PC-3 (cell line): Measurements from ENCODE around the gene TRMT10C. TPM values are rescaled to one million over a fixed set of nuclear protein-coding genes. Genes with fewer than 3 reads are reported as not detected.

ENCODE experiments used
- ATAC-seq: fragments of 200-7000 bp; cut with Tn5 transposase; 2 replicates; pipeline ENCODE4 v1.9.1; 2020; ENCODE audit warnings: mild to moderate bottlenecking, moderate library complexity
- BruUV-seq: library from RNA; stranded (reverse); fragments of 400-500 nt; replicated peaks from 2 replicates; lab custom pipeline; 2021; lab: Mats Ljungman, UMichigan
- CTCF ChIA-PET: fragments of 300-600 bp; sonication (Branson Sonifier 250); formaldehyde crosslinking; loops from one replicate; lab custom pipeline; 2022; ENCODE audit warnings: antibody characterized with exemption; lab: Charles Lee
- POLR2A ChIA-PET: fragments of 300-600 bp; sonication (Branson Sonifier 250); formaldehyde crosslinking; loops from one replicate; lab custom pipeline; 2022; ENCODE audit warnings: antibody characterized with exemption; ENCODE audit not compliant: unreplicated experiment; lab: Charles Lee
- DNase-seq: peaks from one replicate; pipeline ENCODE4 v3.0.0-alpha.2; 2015
- H2AFZ ChIP-seq: fragments of 300-600 bp; sonication (generic); 2 replicates; pipeline ENCODE4 v1.6.0; 2016; ENCODE audit warnings: antibody characterized with exemption, low read length
- H3F3A ChIP-seq: fragments of 300-600 bp; sonication (generic); one replicate; pipeline ENCODE4 v1.6.0; 2017; ENCODE audit warnings: antibody characterized with exemption, low read length, control low read depth, mild to moderate bottlenecking; ENCODE audit not compliant: unreplicated experiment
- H3K27ac ChIP-seq: fragments of 300-600 bp; sonication (generic); 2 replicates; pipeline ENCODE4 v1.5.1; 2016; ENCODE audit warnings: mild to moderate bottlenecking, low read length
- H3K27me3 ChIP-seq: fragments of 300-600 bp; sonication (generic); 2 replicates; pipeline ENCODE4 v1.6.1; 2016; ENCODE audit warnings: low read length, mixed read lengths
- H3K36me3 ChIP-seq: fragments of 300-600 bp; sonication (generic); 2 replicates; pipeline ENCODE4 v1.6.1; 2016; ENCODE audit warnings: low read depth, mixed run types, low read length, mixed read lengths
- H3K4me1 ChIP-seq: fragments of 300-600 bp; sonication (generic); 2 replicates; pipeline ENCODE4 v1.5.1; 2016; ENCODE audit warnings: low read length; ENCODE audit not compliant: insufficient read depth
- H3K4me2 ChIP-seq: fragments of 300-600 bp; sonication (generic); 2 replicates; pipeline ENCODE4 v1.6.0; 2016; ENCODE audit warnings: low read length
- H3K4me3 ChIP-seq: fragments of 300-600 bp; sonication (generic); 2 replicates; pipeline ENCODE4 v1.5.1; 2016; ENCODE audit warnings: mild to moderate bottlenecking, low read length, mixed read lengths
- H3K79me2 ChIP-seq: fragments of 300-600 bp; sonication (generic); 2 replicates; pipeline ENCODE4 v1.6.1; 2017; ENCODE audit warnings: low read length, mixed read lengths
- H3K9ac ChIP-seq: fragments of 300-600 bp; sonication (generic); 2 replicates; pipeline ENCODE4 v1.6.0; 2016; ENCODE audit warnings: mild to moderate bottlenecking, low read length
- H3K9me2 ChIP-seq: fragments of 300-600 bp; sonication (generic); replicated peaks from 2 replicates; pipeline ENCODE4 v1.6.1; 2016; ENCODE audit warnings: mixed run types, low read length, mixed read lengths
- H3K9me3 ChIP-seq: fragments of 300-600 bp; sonication (generic); 2 replicates; pipeline ENCODE4 v1.6.1; 2016; ENCODE audit warnings: low read length, mixed read lengths
- H4K20me1 ChIP-seq: fragments of 300-600 bp; sonication (generic); 2 replicates; pipeline ENCODE4 v1.6.1; 2016; ENCODE audit warnings: low read length, mixed read lengths
- EZH2 ChIP-seq: fragments of 300-600 bp; sonication (generic); IDR thresholded peaks from one replicate; pipeline ENCODE4 v1.6.1; 2017; ENCODE audit warnings: antibody characterized with exemption, mild to moderate bottlenecking, low read length; ENCODE audit not compliant: unreplicated experiment
- EZH2phosphoT487 ChIP-seq: fragments of 300-600 bp; sonication (generic); IDR thresholded peaks from 2 replicates; pipeline ENCODE4 v1.6.1; 2018; ENCODE audit warnings: mild to moderate bottlenecking, antibody characterized with exemption, low read length, borderline replicate concordance
- intact Hi-C: fragments of 100-400 bp; cut with micrococcal nuclease; formaldehyde crosslinking; loops from 2 replicates; pipeline ENCODE4 v1.9.0; 2023
- total RNA-seq: library from RNA; depleted of rRNA; stranded (reverse); fragments of >200 nt; gene quantifications from 2 replicates; pipeline ENCODE4 v1.2.3, GENCODE V29; 2014
- TF ChIP-seq, protein P1 (sequence below): fragments of 300-600 bp; sonication (generic); conservative IDR thresholded peaks from 2 replicates; pipeline ENCODE4 v1.5.1; 2017; ENCODE audit warnings: antibody characterized with exemption, low read depth, mild to moderate bottlenecking, low read length

Gene TRMT10C
- total RNA-seq, 1 experiment from 2014 or later, result 35.2 TPM

DNA sequence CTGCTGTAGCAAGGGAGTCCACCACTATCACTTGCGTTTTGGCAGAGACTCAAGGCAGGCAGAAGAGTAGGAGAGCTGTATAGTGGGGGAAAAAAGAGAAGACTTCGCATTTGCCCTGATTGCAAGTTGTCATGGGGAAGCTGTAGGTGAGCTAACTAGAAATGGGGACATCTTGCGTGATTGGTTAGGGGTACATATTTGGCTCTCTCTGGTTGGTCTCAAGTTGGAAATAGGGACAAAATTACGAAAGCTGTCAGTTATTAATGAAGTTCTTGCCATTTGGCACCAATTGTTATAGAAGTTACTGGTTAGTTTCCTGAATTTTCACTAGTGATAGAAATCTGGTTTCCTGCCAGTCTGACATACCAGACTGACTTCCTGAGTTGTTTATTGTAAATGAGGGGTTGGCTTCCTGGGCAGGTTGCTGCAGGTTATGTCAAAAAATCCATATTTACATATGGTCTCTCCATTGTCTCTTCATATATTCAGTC is 40.4 kb upstream of the TRMT10C start:
- ATAC-seq, result no peak
- H3K27ac ChIP-seq, result no peak overlapping the region
- no peaks in the 10 kb centered on the region for H4K20me1 ChIP-seq
- POLR2A ChIA-PET, result no interaction called here
- no peak for DNase-seq
- H3F3A ChIP-seq, result no peaks in the 10 kb centered on the region
- no peaks in the 10 kb centered on the region for H3K9me3 ChIP-seq
- no peaks in the 10 kb centered on the region for H3K9me2 ChIP-seq
- H3K4me3 ChIP-seq, result no peak overlapping the region
- H3K27me3 ChIP-seq, result no peaks in the 10 kb centered on the region
- H3K36me3 ChIP-seq, result no peaks in the 10 kb centered on the region
- no peaks in the 10 kb centered on the region for H3K79me2 ChIP-seq
- intact Hi-C loops, result no loop called here
- TF ChIP-seq EZH2, result no peak
- no peak for TF ChIP-seq EZH2phosphoT487
- TF ChIP-seq, protein P1, sequence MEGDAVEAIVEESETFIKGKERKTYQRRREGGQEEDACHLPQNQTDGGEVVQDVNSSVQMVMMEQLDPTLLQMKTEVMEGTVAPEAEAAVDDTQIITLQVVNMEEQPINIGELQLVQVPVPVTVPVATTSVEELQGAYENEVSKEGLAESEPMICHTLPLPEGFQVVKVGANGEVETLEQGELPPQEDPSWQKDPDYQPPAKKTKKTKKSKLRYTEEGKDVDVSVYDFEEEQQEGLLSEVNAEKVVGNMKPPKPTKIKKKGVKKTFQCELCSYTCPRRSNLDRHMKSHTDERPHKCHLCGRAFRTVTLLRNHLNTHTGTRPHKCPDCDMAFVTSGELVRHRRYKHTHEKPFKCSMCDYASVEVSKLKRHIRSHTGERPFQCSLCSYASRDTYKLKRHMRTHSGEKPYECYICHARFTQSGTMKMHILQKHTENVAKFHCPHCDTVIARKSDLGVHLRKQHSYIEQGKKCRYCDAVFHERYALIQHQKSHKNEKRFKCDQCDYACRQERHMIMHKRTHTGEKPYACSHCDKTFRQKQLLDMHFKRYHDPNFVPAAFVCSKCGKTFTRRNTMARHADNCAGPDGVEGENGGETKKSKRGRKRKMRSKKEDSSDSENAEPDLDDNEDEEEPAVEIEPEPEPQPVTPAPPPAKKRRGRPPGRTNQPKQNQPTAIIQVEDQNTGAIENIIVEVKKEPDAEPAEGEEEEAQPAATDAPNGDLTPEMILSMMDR, result no peak
- no peak overlapping the region for H2AFZ ChIP-seq
- H3K4me2 ChIP-seq, result no peak overlapping the region
- CTCF ChIA-PET, result no interaction called here
- H3K9ac ChIP-seq, result no peak overlapping the region
- peaks cover 16% of the 10 kb centered on the region for H3K4me1 ChIP-seq
- no TSS peak for BruUV-seq

DNA sequence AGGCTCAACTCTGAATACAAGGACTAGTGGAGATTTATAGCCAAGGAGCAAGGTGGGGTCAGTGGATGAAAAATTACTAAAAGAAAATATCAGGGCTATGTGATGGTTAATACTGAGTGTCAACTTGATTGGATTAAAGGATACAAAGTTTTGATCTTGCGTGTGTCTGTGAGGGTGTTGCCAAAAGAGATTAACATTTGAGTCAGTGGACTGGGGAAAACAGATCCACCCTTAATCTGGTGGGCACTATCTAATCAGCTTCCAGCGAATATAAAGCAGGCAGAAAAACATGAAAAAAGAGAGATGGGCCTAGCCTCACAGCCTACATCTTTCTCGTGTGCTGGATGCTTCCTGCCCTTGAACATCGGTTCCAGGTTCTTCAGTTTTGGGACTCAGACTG is 34.2 kb upstream of the TRMT10C start:
- DNase-seq (no peak), ATAC-seq (no peak)
- Histone ChIP-seq H3K9ac (no peak overlapping the region), H3K27me3 (no peaks in the 10 kb centered on the region), H3K27ac (no peak overlapping the region), H3K36me3 (no peaks in the 10 kb centered on the region), H3K4me2 (no peak overlapping the region), H2AFZ (no peak overlapping the region), H3K9me3 (0 out of 2 replicates have a peak, but pooled peaks cover 3% of the 10 kb centered on the region), H4K20me1 (no peaks in the 10 kb centered on the region), H3K79me2 (no peaks in the 10 kb centered on the region), H3F3A (no peaks in the 10 kb centered on the region), H3K4me3 (no peak overlapping the region), H3K9me2 (no peaks in the 10 kb centered on the region), H3K4me1 (no peaks in the 10 kb centered on the region)
- CTCF ChIA-PET, result no interaction called here
- intact Hi-C loops, result no loop called here
- no peak for TF ChIP-seq EZH2phosphoT487
- TF ChIP-seq, protein P1, result no peak
- TF ChIP-seq EZH2, result no peak
- POLR2A ChIA-PET, result no interaction called here
- no TSS peak for BruUV-seq

DNA sequence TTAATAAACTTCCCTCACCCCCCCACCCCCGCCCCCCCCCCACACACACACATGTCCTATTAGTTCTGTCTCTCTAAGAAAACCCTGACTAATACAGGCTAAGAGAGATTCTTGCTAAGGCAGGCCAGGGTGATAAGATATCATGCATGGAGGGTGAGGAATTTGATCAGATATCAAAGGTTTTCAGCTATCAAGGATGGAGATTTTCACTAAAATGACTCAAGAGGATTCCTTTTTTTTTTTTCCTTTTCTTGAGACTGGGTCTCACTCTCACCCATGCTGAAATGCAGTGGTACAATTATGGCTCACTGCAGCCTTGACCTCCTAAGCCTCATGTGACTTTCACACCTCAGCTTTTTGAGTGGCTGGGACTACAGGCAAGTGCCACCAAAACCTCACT is 33.8 kb upstream of the TRMT10C start:
- no TSS peak for BruUV-seq
- intact Hi-C loops, result no loop called here

More for the DNA sequence above, 33.8 kb upstream of the TRMT10C start:
- Histone ChIP-seq H3K27ac (no peak overlapping the region), H3K36me3 (no peaks in the 10 kb centered on the region), H3K9me3 (0 out of 2 replicates have a peak, but pooled peaks cover 3% of the 10 kb centered on the region), H3K9ac (no peak overlapping the region), H3K27me3 (no peaks in the 10 kb centered on the region), H3K4me1 (no peaks in the 10 kb centered on the region), H4K20me1 (no peaks in the 10 kb centered on the region), H2AFZ (no peak overlapping the region), H3K4me3 (no peak overlapping the region), H3K9me2 (no peaks in the 10 kb centered on the region), H3F3A (no peaks in the 10 kb centered on the region), H3K79me2 (no peaks in the 10 kb centered on the region), H3K4me2 (no peak overlapping the region)
- TF ChIP-seq, protein P1, result no peak
- no peak for TF ChIP-seq EZH2
- no peak for TF ChIP-seq EZH2phosphoT487
- CTCF ChIA-PET, result no interaction called here
- ATAC-seq, result no peak
- DNase-seq, result no peak
- POLR2A ChIA-PET, result no interaction called here
